H9 (cell line): ENCODE measurements around the gene ABHD1. TPM values are rescaled to one million over a fixed set of nuclear protein-coding genes. Genes with fewer than 3 reads are reported as not detected.

Source experiments
- DNase-seq: peaks from one replicate; pipeline ENCODE4 v3.0.0-alpha.2; 2017
- H2AFZ ChIP-seq: one replicate; pipeline ENCODE4 v1.6.1; 2013; ENCODE audit warnings: mild to moderate bottlenecking, low read length, control low read depth, moderate library complexity
- H2AK5ac ChIP-seq: 2 replicates; pipeline ENCODE4 v1.6.1; 2013; ENCODE audit warnings: low read length, control low read depth, mixed read lengths; ENCODE audit not compliant: insufficient read length
- H2BK120ac ChIP-seq: one replicate; pipeline ENCODE4 v1.6.1; 2013; ENCODE audit warnings: low read depth, mild to moderate bottlenecking, low read length, control low read depth, inconsistent platforms; ENCODE audit not compliant: poor library complexity, severe bottlenecking
- H2BK12ac ChIP-seq: 2 replicates; pipeline ENCODE4 v1.6.1; 2013; ENCODE audit warnings: low read length, control low read depth, mixed read lengths, low read depth; ENCODE audit not compliant: insufficient read length
- H2BK15ac ChIP-seq: 2 replicates; pipeline ENCODE4 v1.6.1; 2013; ENCODE audit warnings: low read depth, low read length, control low read depth
- H2BK20ac ChIP-seq: one replicate; pipeline ENCODE4 v1.6.1; 2013; ENCODE audit warnings: low read depth, mild to moderate bottlenecking, low read length, control low read depth, inconsistent platforms; ENCODE audit not compliant: poor library complexity, severe bottlenecking
- H2BK5ac ChIP-seq: 2 replicates; pipeline ENCODE4 v1.6.1; 2013; ENCODE audit warnings: low read length, control low read depth, mixed read lengths; ENCODE audit not compliant: insufficient read length
- H3K14ac ChIP-seq: 2 replicates; pipeline ENCODE4 v1.6.1; 2013; ENCODE audit warnings: low read length, control low read depth; ENCODE audit not compliant: insufficient read depth
- H3K18ac ChIP-seq: 2 replicates; pipeline ENCODE4 v1.6.1; 2013; ENCODE audit warnings: low read depth, mild to moderate bottlenecking, mixed read lengths, low read length, control low read depth; ENCODE audit not compliant: insufficient read length
- H3K23ac ChIP-seq: 2 replicates; pipeline ENCODE4 v1.6.1; 2013; ENCODE audit warnings: low read length, control low read depth, mixed read lengths, low read depth; ENCODE audit not compliant: insufficient read length
- H3K23me2 ChIP-seq: 2 replicates; pipeline ENCODE4 v1.6.1; 2013; ENCODE audit warnings: low read depth, mild to moderate bottlenecking, mixed read lengths, low read length, control low read depth; ENCODE audit not compliant: insufficient read length, poor library complexity, severe bottlenecking
- H3K27ac ChIP-seq: 2 replicates; pipeline ENCODE4 v1.5.1; 2013; ENCODE audit warnings: low read length, control low read depth, mixed read lengths, low read depth; ENCODE audit not compliant: insufficient read length
- H3K27me3 ChIP-seq: 2 replicates; pipeline ENCODE4 v1.6.1; 2013; ENCODE audit warnings: low read length, control low read depth, inconsistent platforms; ENCODE audit not compliant: insufficient read depth
- H3K4ac ChIP-seq: 2 replicates; pipeline ENCODE4 v1.6.1; 2013; ENCODE audit warnings: low read depth, mild to moderate bottlenecking, control low read depth, inconsistent platforms, low read length, moderate library complexity
- H3K4me1 ChIP-seq: 2 replicates; pipeline ENCODE4 v1.6.1; 2013; ENCODE audit warnings: low read length, control low read depth, inconsistent platforms; ENCODE audit not compliant: insufficient read depth
- H3K4me2 ChIP-seq: 2 replicates; pipeline ENCODE4 v1.6.1; 2013; ENCODE audit warnings: low read length, control low read depth, mixed read lengths; ENCODE audit not compliant: insufficient read length, insufficient read depth
- H3K56ac ChIP-seq: 2 replicates; pipeline ENCODE4 v1.6.1; 2013; ENCODE audit warnings: low read depth, mild to moderate bottlenecking, mixed read lengths, low read length, control low read depth; ENCODE audit not compliant: insufficient read length
- H3K79me1 ChIP-seq: 2 replicates; pipeline ENCODE4 v1.6.1; 2013; ENCODE audit warnings: low read depth, mild to moderate bottlenecking, moderate library complexity, low read length, control low read depth, inconsistent platforms; ENCODE audit not compliant: insufficient read depth, poor library complexity, severe bottlenecking
- H3K79me2 ChIP-seq: 2 replicates; pipeline ENCODE4 v1.6.1; 2013; ENCODE audit warnings: low read length, control low read depth, inconsistent platforms; ENCODE audit not compliant: insufficient read depth
- H3K9ac ChIP-seq: 2 replicates; pipeline ENCODE4 v1.6.1; 2013; ENCODE audit warnings: low read length, control low read depth, mixed read lengths; ENCODE audit not compliant: insufficient read length; ENCODE audit errors: extremely low read depth
- H3K9me3 ChIP-seq: one replicate; pipeline ENCODE4 v1.6.1; 2013; ENCODE audit warnings: low read depth, low read length, inconsistent platforms; ENCODE audit not compliant: control insufficient read depth
- H3T11ph ChIP-seq: one replicate; pipeline ENCODE4 v1.6.1; 2013; ENCODE audit warnings: mild to moderate bottlenecking, low read length, control low read depth, inconsistent platforms
- H4K20me1 ChIP-seq: one replicate; pipeline ENCODE4 v1.6.1; 2013; ENCODE audit not compliant: control insufficient read depth, insufficient read length, insufficient read depth
- H4K5ac ChIP-seq: 2 replicates; pipeline ENCODE4 v1.6.1; 2013; ENCODE audit warnings: low read depth, mild to moderate bottlenecking, mixed read lengths, low read length, control low read depth; ENCODE audit not compliant: insufficient read length
- H4K8ac ChIP-seq: replicated peaks from 2 replicates; pipeline ENCODE4 v1.6.1; 2013; ENCODE audit warnings: low read length, control low read depth, mixed read lengths, low read depth; ENCODE audit not compliant: insufficient read length
- H4K91ac ChIP-seq: 2 replicates; pipeline ENCODE4 v1.6.1; 2013; ENCODE audit warnings: low read depth, mild to moderate bottlenecking, moderate library complexity, mixed read lengths, low read length, control low read depth; ENCODE audit not compliant: insufficient read length
- H3K27ac Mint-ChIP-seq, 3 experiments: 2 replicates in 2 of 3; 3 replicates in 1 of 3; pipeline ENCODE4 v1.8.0; 2020 to 2021; ENCODE audit warnings: mixed read lengths in 3 of 3, mild to moderate bottlenecking in 1 of 3, moderate library complexity in 1 of 3
- H3K27me3 Mint-ChIP-seq: 2 replicates; pipeline ENCODE4 v1.8.0; 2021; ENCODE audit warnings: low read depth, mild to moderate bottlenecking, moderate library complexity, mixed read lengths
- H3K36me3 Mint-ChIP-seq, 3 experiments: 2 replicates in 2 of 3; 3 replicates in 1 of 3; pipeline ENCODE4 v1.8.0; 2020 to 2021; ENCODE audit warnings: low read depth in 3 of 3, mixed read lengths in 3 of 3; ENCODE audit not compliant: insufficient read depth in 1 of 3
- H3K4me1 Mint-ChIP-seq, 2 experiments: 2 replicates each; pipeline ENCODE4 v1.8.0; 2020; ENCODE audit warnings: mixed read lengths in 2 of 2
- H3K4me3 Mint-ChIP-seq, 2 experiments: 2 replicates in 1 of 2; 3 replicates in 1 of 2; pipeline ENCODE4 v1.8.0; 2020 to 2021; ENCODE audit warnings: mild to moderate bottlenecking in 2 of 2, mixed read lengths in 2 of 2, moderate library complexity in 1 of 2
- H3K9me3 Mint-ChIP-seq, 2 experiments: 2 replicates in 1 of 2; 3 replicates in 1 of 2; pipeline ENCODE4 v1.8.0; 2020; ENCODE audit warnings: mild to moderate bottlenecking in 2 of 2, mixed read lengths in 2 of 2, moderate library complexity in 1 of 2
- CTCF ChIP-seq: fragments of 200-600 bp; sonication (generic); conservative IDR thresholded peaks from 3 replicates; pipeline ENCODE4 v1.8.0; 2021; ENCODE audit warnings: antibody characterized with exemption, mild to moderate bottlenecking
- WGBS: extraction: QIAGEN DNeasy Blood & Tissue Kit; methylation state at CpG from one replicate; pipeline ENCODE4 v1.1.7; 2013; ENCODE audit warnings: missing lambda C conversion rate, low lambda C conversion rate, mixed read lengths; ENCODE audit not compliant: insufficient read length; ENCODE audit errors: extremely low coverage; 5-methylcytosine and 5-hydroxymethylcytosine counted together
- total RNA-seq: library from RNA; stranded (reverse); gene quantifications from 2 replicates; pipeline ENCODE4 v1.2.1, GENCODE V29; 2021

ABHD1 gene
- total RNA-seq, 1 experiment from 2014 or later = 0.31 TPM

- peaks cover 13% of the 10 kb centered on the region for H3K27me3 Mint-ChIP-seq
- Histone ChIP-seq H3K23me2 (no peaks in the 10 kb centered on the region), H3K56ac (no peak overlapping the region), H2AK5ac (no peak overlapping the region), H2BK5ac (no peak overlapping the region), H4K20me1 (no peaks in the 10 kb centered on the region), H3K23ac (no peak overlapping the region), H2BK120ac (no peak overlapping the region), H3K14ac (no peak overlapping the region), H3K27me3 (no peaks in the 10 kb centered on the region), H2BK12ac (no peak overlapping the region), H2AFZ (no peak overlapping the region), H3K79me2 (no peaks in the 10 kb centered on the region), H2BK15ac (no peak overlapping the region), H4K8ac (no peak overlapping the region), H3K27ac (no peak overlapping the region), H3K18ac (no peak overlapping the region), H2BK20ac (no peak overlapping the region), H3K9ac (no peak overlapping the region), H3K79me1 (no peaks in the 10 kb centered on the region), H3K4me1 (no peaks in the 10 kb centered on the region), H4K91ac (no peak overlapping the region), H3K9me3 (no peaks in the 10 kb centered on the region), H4K5ac (no peak overlapping the region), H3T11ph (no peak overlapping the region), H3K4ac (no peak overlapping the region), H3K4me2 (no peak overlapping the region)
- no peak overlapping the region for H3K4me3 Mint-ChIP-seq
- TF ChIP-seq CTCF = no peak
- no CpG with 5 or more reads among the region's 5 CpGs for WGBS
- no peak for DNase-seq
- H3K27ac Mint-ChIP-seq = no peak overlapping the region
- H3K9me3 Mint-ChIP-seq = no peaks in the 10 kb centered on the region; a peak in 1 of 5 replicates
- peaks cover 0 to 1% (median 0%) of the 10 kb centered on the region in 3 experiments; a peak in 4 of 7 replicates for H3K36me3 Mint-ChIP-seq
- H3K4me1 Mint-ChIP-seq = peaks cover 2 to 4% of the 10 kb centered on the region in 2 experiments; a peak in 1 of 4 replicates
These were observed 21.3 kb upstream of the ABHD1 start for GRCh38 chr2:27102329-27102728.
